Right lobe of liver (tissue), 6 donors: Measurements from ENCODE around the gene ARPC2. TPM values are rescaled to one million over a fixed set of nuclear protein-coding genes. Genes with fewer than 3 reads are reported as not detected.

Experiments
- ATAC-seq, 4 donors: fragments of 200-7000 bp; cut with Tn5 transposase; one replicate each; pipeline ENCODE4 v1.9.1; 2020; ENCODE audit warnings: mild to moderate bottlenecking in 4 of 4, moderate library complexity in 4 of 4
- DNase-seq, 3 donors: peaks; one replicate each; pipeline ENCODE4 v3.0.0-alpha.2; 2020
- H3K27ac ChIP-seq, 3 donors: fragments of 200-600 bp; one replicate each; pipeline ENCODE4 v1.8.0; 2022
- H3K27me3 ChIP-seq, 2 donors: fragments of 200-600 bp; one replicate each; pipeline ENCODE4 v1.8.0; 2022
- H3K36me3 ChIP-seq, 4 donors: fragments of 200-600 bp; sonication (generic) in 1 of 4; one replicate each; pipeline versions ENCODE4 v1.5.1 to v1.8.0; 2017 to 2022; ENCODE audit warnings: control low read depth in 1 of 4
- H3K4me1 ChIP-seq, 4 donors: fragments of 200-600 bp; sonication (generic) in 1 of 4; one replicate each; pipeline versions ENCODE4 v1.5.1 to v1.8.0; 2017 to 2022; ENCODE audit warnings: control low read depth in 1 of 4
- H3K4me3 ChIP-seq, 3 donors: fragments of 200-600 bp; one replicate each; pipeline ENCODE4 v1.8.0; 2022
- H3K9me3 ChIP-seq, 4 donors: fragments of 200-600 bp; sonication (generic) in 1 of 4; one replicate each; pipeline versions ENCODE4 v1.5.1 to v1.8.0; 2017 to 2022; ENCODE audit warnings: control low read depth in 1 of 4
- CTCF ChIP-seq, 4 donors: fragments of 200-600 bp in 3 of 4; fragments of 450-650 bp in 1 of 4; IDR thresholded peaks; one replicate each; pipeline versions ENCODE4 v1.5.1 to v1.8.0; 2016 to 2022; ENCODE audit warnings: antibody characterized with exemption in 4 of 4, mild to moderate bottlenecking in 2 of 4
- POLR2A ChIP-seq: fragments of 450-650 bp; IDR thresholded peaks from one replicate; pipeline ENCODE4 v1.6.1; 2017; ENCODE audit warnings: antibody characterized with exemption, mild to moderate bottlenecking
- WGBS: methylation state at CpG from one replicate; pipeline ENCODE4 v1.1.6; 2018; ENCODE audit warnings: low coverage, low lambda C conversion rate; ENCODE audit not compliant: insufficient coverage; ENCODE audit errors: missing lambda C conversion rate; 5-methylcytosine and 5-hydroxymethylcytosine counted together
- intact Hi-C, 2 donors: fragments of 100-400 bp; cut with DNase I; formaldehyde crosslinking; loops; one replicate each; pipeline versions ENCODE4 v1.11.2 to v1.14.1; 2022
- total RNA-seq, 6 experiments: library from RNA; depleted of rRNA in 2 of 6; stranded (reverse); fragments of >200 nt in 2 of 6; fragmentation: NEBNext Ultra II Directional in 3 of 6; extraction: Animal tissue kit (Norgen Biotek cat#: 25700) in 3 of 6; gene quantifications; one replicate each; pipeline versions ENCODE4 v1.1.0 to v1.2.4, GENCODE V29; 2016 to 2023
- donor health status: DM: no; HTN: yes; CAD: no.
- donor health status: DM: no; HTN: no; CAD: no.
- donor health status: DM: no; HTN: no; CAD: no.
- donor health status: DM: no; HTN: yes; CAD: no.
- donor health status: DM: no; HTN: yes; CAD: no.

ARPC2 gene
- total RNA-seq, 6 experiments from 2014 or later: 54.9 to 110 (median 78.1) TPM

GRCh38 chr2:218229851-218230250 lies 12.9 kb downstream of the ARPC2 start:
- Histone ChIP-seq H3K4me3 (no peak overlapping the region), H3K36me3 (peaks cover 0 to 62% (median 21%) of the 10 kb centered on the region in 4 donors), H3K27me3 (no peaks in the 10 kb centered on the region), H3K4me1 (peaks cover 0 to 11% (median 1%) of the 10 kb centered on the region in 4 donors), H3K9me3 (no peaks in the 10 kb centered on the region), H3K27ac (peak overlapping the region; percentile 19 to 23 (median 21))
- intact Hi-C loops: no loop called here
- ATAC-seq (no peak), DNase-seq (no peak)
- WGBS: 80% methylated on average over 3 of the region's 4 CpGs
- TF ChIP-seq CTCF (IDR thresholded peaks at IDR 0.05): no peak
- TF ChIP-seq POLR2A: no peak

- peaks cover 0 to 11% (median 1%) of the 10 kb centered on the region in 4 donors for H3K4me1 ChIP-seq
- H3K4me3 ChIP-seq: no peak overlapping the region
- no peaks in the 10 kb centered on the region for H3K9me3 ChIP-seq
- no peak for DNase-seq
- TF ChIP-seq CTCF (IDR thresholded peaks at IDR 0.05) (peak in 1 of 4 donors; percentile 8), POLR2A (no peak)
- no peak overlapping the region for H3K27ac ChIP-seq
- intact Hi-C loops: no loop called here
- peaks cover 7 to 62% (median 28%) of the 10 kb centered on the region in 4 donors for H3K36me3 ChIP-seq
- H3K27me3 ChIP-seq: no peaks in the 10 kb centered on the region
- 42% methylated on average over 1 of the region's 1 CpG for WGBS
- peak; percentile 30 to 39 (median 36) for ATAC-seq
These were observed 13.9 kb downstream of the ARPC2 start for GRCh38 chr2:218230882-218231281.

GRCh38 chr2:218233543-218233942 lies 16.6 kb downstream of the ARPC2 start:
- TF ChIP-seq CTCF (IDR thresholded peaks at IDR 0.05): no peak
- no peak for TF ChIP-seq POLR2A
- Histone ChIP-seq H3K36me3 (peaks cover 11 to 61% (median 29%) of the 10 kb centered on the region in 4 donors), H3K27me3 (no peaks in the 10 kb centered on the region), H3K27ac (no peak overlapping the region), H3K4me1 (peaks cover 0 to 11% (median 1%) of the 10 kb centered on the region in 4 donors), H3K9me3 (no peaks in the 10 kb centered on the region), H3K4me3 (no peak overlapping the region)
- DNase-seq (no peak), ATAC-seq (no peak)
- 91% methylated on average over 4 of the region's 4 CpGs for WGBS
- intact Hi-C loops: no loop called here

- peaks cover 11 to 65% (median 36%) of the 10 kb centered on the region in 4 donors for H3K36me3 ChIP-seq
- H3K27ac ChIP-seq: no peak overlapping the region
These were observed 17.5 kb downstream of the ARPC2 start for GRCh38 chr2:218234521-218234920.

More at GRCh38 chr2:218234521-218234920, 17.5 kb downstream of the ARPC2 start:
- no peak for TF ChIP-seq POLR2A
- TF ChIP-seq CTCF (IDR thresholded peaks at IDR 0.05): no peak
- 42% methylated on average over 3 of the region's 3 CpGs for WGBS
- H3K4me1 ChIP-seq: peaks cover 0 to 11% (median 1%) of the 10 kb centered on the region in 4 donors
- ATAC-seq: no peak
- no peak for DNase-seq
- H3K9me3 ChIP-seq: no peaks in the 10 kb centered on the region
- intact Hi-C loops: no loop called here
- H3K27me3 ChIP-seq: no peaks in the 10 kb centered on the region
- no peak overlapping the region for H3K4me3 ChIP-seq
